ENCODE data around the gene GPR61.

The GPR61 gene

GRCh38 chr1:109570414-109570813 is 30.7 kb downstream of the GPR61 start:
- no peak overlapping the region for H3K4me3 ChIP-seq (ENCODE audit: low read depth, low read length)
- TF ChIP-seq, protein P1, sequence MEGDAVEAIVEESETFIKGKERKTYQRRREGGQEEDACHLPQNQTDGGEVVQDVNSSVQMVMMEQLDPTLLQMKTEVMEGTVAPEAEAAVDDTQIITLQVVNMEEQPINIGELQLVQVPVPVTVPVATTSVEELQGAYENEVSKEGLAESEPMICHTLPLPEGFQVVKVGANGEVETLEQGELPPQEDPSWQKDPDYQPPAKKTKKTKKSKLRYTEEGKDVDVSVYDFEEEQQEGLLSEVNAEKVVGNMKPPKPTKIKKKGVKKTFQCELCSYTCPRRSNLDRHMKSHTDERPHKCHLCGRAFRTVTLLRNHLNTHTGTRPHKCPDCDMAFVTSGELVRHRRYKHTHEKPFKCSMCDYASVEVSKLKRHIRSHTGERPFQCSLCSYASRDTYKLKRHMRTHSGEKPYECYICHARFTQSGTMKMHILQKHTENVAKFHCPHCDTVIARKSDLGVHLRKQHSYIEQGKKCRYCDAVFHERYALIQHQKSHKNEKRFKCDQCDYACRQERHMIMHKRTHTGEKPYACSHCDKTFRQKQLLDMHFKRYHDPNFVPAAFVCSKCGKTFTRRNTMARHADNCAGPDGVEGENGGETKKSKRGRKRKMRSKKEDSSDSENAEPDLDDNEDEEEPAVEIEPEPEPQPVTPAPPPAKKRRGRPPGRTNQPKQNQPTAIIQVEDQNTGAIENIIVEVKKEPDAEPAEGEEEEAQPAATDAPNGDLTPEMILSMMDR (IDR thresholded peaks at IDR 0.05; ENCODE audit: low read depth, low read length, missing control alignments), result no peak
- in situ Hi-C loops (cut with HindIII; ENCODE audit: low pct_ligation_motif_present, low sequenced_read_pairs), result no loop called here
- peak; percentile 46 for DNase-seq
- H3K27me3 ChIP-seq (replicated peaks), result no peaks in the 10 kb centered on the region
- no peaks in the 10 kb centered on the region for H3K36me3 ChIP-seq (replicated peaks)
- H3K27ac ChIP-seq, result peak overlapping the region; percentile 72

DNA sequence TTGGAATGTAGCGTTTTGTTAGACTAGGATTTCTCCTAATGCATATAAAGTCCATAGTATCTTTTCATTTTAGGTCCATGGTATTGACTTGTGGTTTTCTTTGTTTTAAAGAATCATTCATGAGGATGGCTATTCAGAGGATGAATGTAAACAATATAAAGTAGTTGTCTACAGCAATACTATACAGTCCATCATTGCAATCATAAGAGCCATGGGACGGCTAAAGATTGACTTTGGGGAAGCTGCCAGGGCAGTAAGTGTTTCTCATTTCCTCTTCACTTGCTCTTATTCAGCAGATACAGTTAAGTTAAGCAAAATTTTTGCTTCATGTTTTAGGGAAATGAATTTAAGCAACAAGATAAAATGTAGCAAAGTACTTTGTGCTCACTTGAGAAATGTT is 34.1 kb downstream of the GPR61 start:
- Histone ChIP-seq H3K4me3 (ENCODE audit: low read depth, low read length) (no peak overlapping the region), H3K36me3 (replicated peaks) (peaks cover 2% of the 10 kb centered on the region), H3K27me3 (replicated peaks) (no peaks in the 10 kb centered on the region), H3K27ac (no peak overlapping the region)
- DNase-seq, result no peak
- TF ChIP-seq, protein P1 (IDR thresholded peaks at IDR 0.05; ENCODE audit: low read depth, low read length, missing control alignments), result no peak
- in situ Hi-C loops (cut with HindIII; ENCODE audit: low pct_ligation_motif_present, low sequenced_read_pairs), result no loop called here

DNA sequence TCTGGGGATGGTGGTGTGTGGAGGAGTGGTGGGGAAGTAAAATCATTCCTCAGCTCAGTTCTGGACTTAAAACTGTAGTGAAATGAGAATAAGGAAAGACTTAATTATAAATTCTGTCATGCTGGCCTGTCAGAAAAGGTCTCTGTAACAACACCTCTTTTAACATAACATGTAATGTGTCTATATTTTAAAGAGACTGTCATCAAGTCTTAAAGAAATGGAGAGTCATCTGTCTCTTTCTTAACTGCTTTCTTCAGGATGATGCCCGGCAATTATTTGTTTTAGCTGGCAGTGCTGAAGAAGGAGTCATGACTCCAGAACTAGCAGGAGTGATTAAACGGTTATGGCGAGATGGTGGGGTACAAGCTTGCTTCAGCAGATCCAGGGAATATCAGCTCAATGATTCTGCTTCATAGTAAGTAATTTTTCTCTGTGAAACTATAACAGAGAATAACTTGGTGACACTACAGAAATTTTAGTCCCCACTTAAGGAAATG is 39.3 kb downstream of the GPR61 start:
- Histone ChIP-seq H3K36me3 (replicated peaks) (peaks cover 25% of the 10 kb centered on the region), H3K4me3 (ENCODE audit: low read depth, low read length) (no peak overlapping the region), H3K27me3 (replicated peaks) (no peaks in the 10 kb centered on the region), H3K27ac (no peak overlapping the region)
- TF ChIP-seq, protein P1 (IDR thresholded peaks at IDR 0.05; ENCODE audit: low read depth, low read length, missing control alignments), result no peak
- in situ Hi-C loops (cut with HindIII; ENCODE audit: low pct_ligation_motif_present, low sequenced_read_pairs), result no loop called here
- no peak for DNase-seq

GRCh38 chr1:109579491-109579890 is 39.8 kb downstream of the GPR61 start:
- no peaks in the 10 kb centered on the region for H3K27me3 ChIP-seq (replicated peaks)
- H3K36me3 ChIP-seq (replicated peaks), result peaks cover 27% of the 10 kb centered on the region

GRCh38 chr1:109582021-109582420 is 42.3 kb downstream of the GPR61 start:
- H3K36me3 ChIP-seq (replicated peaks), result peaks cover 47% of the 10 kb centered on the region
- in situ Hi-C loops (cut with HindIII; ENCODE audit: low pct_ligation_motif_present, low sequenced_read_pairs), result no loop called here
- DNase-seq, result no peak
- no peak overlapping the region for H3K27ac ChIP-seq
- H3K27me3 ChIP-seq (replicated peaks), result no peaks in the 10 kb centered on the region
- TF ChIP-seq, protein P1 (IDR thresholded peaks at IDR 0.05; ENCODE audit: low read depth, low read length, missing control alignments), result no peak
- no peak overlapping the region for H3K4me3 ChIP-seq (ENCODE audit: low read depth, low read length)

More at GRCh38 chr1:109579491-109579890, 39.8 kb downstream of the GPR61 start:
- no peak for DNase-seq
- Histone ChIP-seq H3K27ac (no peak overlapping the region), H3K4me3 (ENCODE audit: low read depth, low read length) (no peak overlapping the region)
- in situ Hi-C loops (cut with HindIII; ENCODE audit: low pct_ligation_motif_present, low sequenced_read_pairs), result no loop called here
- TF ChIP-seq, protein P1 (IDR thresholded peaks at IDR 0.05; ENCODE audit: low read depth, low read length, missing control alignments), result no peak

- no peak overlapping the region for H3K27ac ChIP-seq
- in situ Hi-C loops (cut with HindIII; ENCODE audit: low pct_ligation_motif_present, low sequenced_read_pairs), result no loop called here
- TF ChIP-seq, protein P1 (IDR thresholded peaks at IDR 0.05; ENCODE audit: low read depth, low read length, missing control alignments), result no peak
- H3K27me3 ChIP-seq (replicated peaks), result no peaks in the 10 kb centered on the region
- peaks cover 68% of the 10 kb centered on the region for H3K36me3 ChIP-seq (replicated peaks)
- no peak for DNase-seq
- H3K4me3 ChIP-seq (ENCODE audit: low read depth, low read length), result no peak overlapping the region
These were observed 45.1 kb downstream of the GPR61 start for GRCh38 chr1:109584766-109585165.

All from brain microvascular endothelial cell (primary cell).